PC-9 (cell line): ENCODE results near the gene BRD9. TPM values are rescaled to one million over a fixed set of nuclear protein-coding genes. Genes with fewer than 3 reads are reported as not detected.
"Not testable (repeated sequence)": the region's sequence is repeated elsewhere in the genome, so short reads cannot be mapped to it uniquely, and the experiment has no call there.

Source experiments
- BruUV-seq: library from RNA; stranded (reverse); fragments of 400-500 nt; replicated peaks from 2 replicates; lab custom pipeline; 2021; lab: Mats Ljungman, UMichigan
- CTCF ChIA-PET: fragments of 300-600 bp; sonication (Branson Sonifier 250); formaldehyde crosslinking; loops from one replicate; lab custom pipeline; 2022; ENCODE audit warnings: antibody characterized with exemption; lab: Charles Lee
- POLR2A ChIA-PET: fragments of 300-600 bp; sonication (Branson Sonifier 250); formaldehyde crosslinking; loops from one replicate; lab custom pipeline; 2022; ENCODE audit warnings: antibody characterized with exemption; ENCODE audit not compliant: unreplicated experiment; lab: Charles Lee
- DNase-seq, 2 experiments: peaks; one replicate each; pipeline versions ENCODE4 v3.0.0 to v3.0.0-alpha.2; 2015 to 2022; ENCODE audit warnings: mixed read lengths in 1 of 2
- H2AFZ ChIP-seq: fragments of 200-600 bp; sonication (generic); 2 replicates; pipeline ENCODE4 v1.8.1; 2017; ENCODE audit warnings: antibody characterized with exemption
- H3F3A ChIP-seq: fragments of 200-600 bp; sonication (generic); 2 replicates; pipeline ENCODE4 v1.8.1; 2017; ENCODE audit warnings: antibody characterized with exemption, mild to moderate bottlenecking, low read depth; ENCODE audit not compliant: insufficient read depth
- H3K27ac ChIP-seq: fragments of 200-600 bp; sonication (generic); 2 replicates; pipeline ENCODE4 v1.6.1; 2016; ENCODE audit warnings: mixed run types
- H3K27me3 ChIP-seq: fragments of 200-600 bp; sonication (generic); 2 replicates; pipeline ENCODE4 v1.6.1; 2016; ENCODE audit warnings: low read depth, mixed run types; ENCODE audit not compliant: insufficient read depth
- H3K36me3 ChIP-seq: fragments of 200-600 bp; sonication (generic); 2 replicates; pipeline ENCODE4 v1.6.1; 2016; ENCODE audit warnings: low read depth, mixed run types
- H3K4me1 ChIP-seq: fragments of 200-600 bp; sonication (generic); replicated peaks from 2 replicates; pipeline ENCODE4 v1.6.1; 2016; ENCODE audit warnings: mixed run types; ENCODE audit not compliant: insufficient read depth
- H3K4me2 ChIP-seq: fragments of 200-600 bp; sonication (generic); 2 replicates; pipeline ENCODE4 v1.6.1; 2017; ENCODE audit warnings: mixed run types
- H3K4me3 ChIP-seq: fragments of 200-600 bp; sonication (generic); 2 replicates; pipeline ENCODE4 v1.6.1; 2016; ENCODE audit warnings: mixed run types
- H3K79me2 ChIP-seq: fragments of 200-600 bp; sonication (generic); 2 replicates; pipeline ENCODE4 v1.6.1; 2017; ENCODE audit warnings: low read depth, mixed run types
- H3K9me2 ChIP-seq: fragments of 200-600 bp; sonication (generic); 2 replicates; pipeline ENCODE4 v1.8.1; 2017; ENCODE audit warnings: mild to moderate bottlenecking; ENCODE audit not compliant: insufficient read depth
- H3K9me3 ChIP-seq: fragments of 200-600 bp; sonication (generic); 2 replicates; pipeline ENCODE4 v1.8.1; 2016; ENCODE audit warnings: low read depth; ENCODE audit not compliant: insufficient read depth
- H4K20me1 ChIP-seq: fragments of 200-600 bp; sonication (generic); 2 replicates; pipeline ENCODE4 v1.8.1; 2017; ENCODE audit not compliant: insufficient read depth
- EZH2 ChIP-seq: fragments of 200-600 bp; sonication (generic); IDR thresholded peaks from 2 replicates; pipeline ENCODE4 v1.8.0; 2017; ENCODE audit warnings: antibody characterized with exemption, low read depth
- intact Hi-C: fragments of 100-400 bp; cut with micrococcal nuclease; formaldehyde crosslinking; loops from one replicate; pipeline ENCODE4 v1.10.0; 2022; ENCODE audit not compliant: unreplicated experiment
- total RNA-seq: library from RNA; stranded (reverse); gene quantifications from 2 replicates; pipeline ENCODE4 v1.2.3, GENCODE V29; 2021
- TF ChIP-seq, protein P1 (sequence below): fragments of 200-600 bp; sonication (generic); conservative IDR thresholded peaks from 2 replicates; pipeline ENCODE4 v1.6.1; 2017; ENCODE audit warnings: mixed run types, antibody characterized with exemption, mild to moderate bottlenecking, moderate library complexity

Gene BRD9
- total RNA-seq, 1 experiment from 2014 or later, result 102 TPM

DNA sequence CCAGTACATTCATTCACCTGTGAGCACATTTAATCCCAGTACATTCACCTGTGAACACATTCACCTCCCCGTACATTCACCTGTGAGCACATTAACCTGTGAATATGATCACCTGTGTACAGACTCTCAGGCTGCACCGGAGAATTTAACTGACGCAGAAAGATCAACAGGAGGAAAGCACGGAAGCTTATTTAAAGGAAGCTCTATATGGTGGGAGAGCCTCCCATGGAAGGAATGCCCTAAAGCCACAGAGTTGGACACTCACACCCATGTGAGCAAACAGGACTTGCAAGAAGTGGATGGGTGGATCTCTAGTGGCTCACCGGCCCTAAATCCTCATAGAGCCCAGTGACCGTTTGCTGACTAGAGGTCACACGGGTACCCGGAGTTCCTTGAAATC is 38.3 kb upstream of the BRD9 start:
- Histone ChIP-seq H3K9me2 (no peaks in the 10 kb centered on the region), H3K4me2 (0 out of 2 replicates have a peak overlapping the region, but pooled peaks have one; percentile 3), H3K79me2 (no peaks in the 10 kb centered on the region), H3K4me3 (no peak overlapping the region), H2AFZ (no peak overlapping the region), H3K4me1 (0 out of 2 replicates have a peak, but pooled peaks cover 6% of the 10 kb centered on the region), H3K27ac (no peak overlapping the region), H4K20me1 (no peaks in the 10 kb centered on the region), H3F3A (no peaks in the 10 kb centered on the region), H3K27me3 (peaks cover 27% of the 10 kb centered on the region), H3K9me3 (no peaks in the 10 kb centered on the region), H3K36me3 (no peaks in the 10 kb centered on the region)
- TF ChIP-seq EZH2, result no peak
- TF ChIP-seq, protein P1, sequence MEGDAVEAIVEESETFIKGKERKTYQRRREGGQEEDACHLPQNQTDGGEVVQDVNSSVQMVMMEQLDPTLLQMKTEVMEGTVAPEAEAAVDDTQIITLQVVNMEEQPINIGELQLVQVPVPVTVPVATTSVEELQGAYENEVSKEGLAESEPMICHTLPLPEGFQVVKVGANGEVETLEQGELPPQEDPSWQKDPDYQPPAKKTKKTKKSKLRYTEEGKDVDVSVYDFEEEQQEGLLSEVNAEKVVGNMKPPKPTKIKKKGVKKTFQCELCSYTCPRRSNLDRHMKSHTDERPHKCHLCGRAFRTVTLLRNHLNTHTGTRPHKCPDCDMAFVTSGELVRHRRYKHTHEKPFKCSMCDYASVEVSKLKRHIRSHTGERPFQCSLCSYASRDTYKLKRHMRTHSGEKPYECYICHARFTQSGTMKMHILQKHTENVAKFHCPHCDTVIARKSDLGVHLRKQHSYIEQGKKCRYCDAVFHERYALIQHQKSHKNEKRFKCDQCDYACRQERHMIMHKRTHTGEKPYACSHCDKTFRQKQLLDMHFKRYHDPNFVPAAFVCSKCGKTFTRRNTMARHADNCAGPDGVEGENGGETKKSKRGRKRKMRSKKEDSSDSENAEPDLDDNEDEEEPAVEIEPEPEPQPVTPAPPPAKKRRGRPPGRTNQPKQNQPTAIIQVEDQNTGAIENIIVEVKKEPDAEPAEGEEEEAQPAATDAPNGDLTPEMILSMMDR, result no peak
- CTCF ChIA-PET, result interaction anchor here (1.0 kb wide), 1 partner anchor 80 kb away, joined by 3 read pairs; no protein-coding TSS in a partner anchor
- DNase-seq, result peak; percentile 73 to 80
- POLR2A ChIA-PET, result interaction anchor here (0.6 to 0.8 kb wide), 3 partner anchors 200 to 693 kb away, joined by 3 to 9 read pairs (median 8); no protein-coding TSS in a partner anchor
- BruUV-seq, result no TSS peak
- intact Hi-C loops, result loop anchor here (2.0 kb wide), 1 partner anchor 80 kb away; no protein-coding TSS in a partner anchor

DNA sequence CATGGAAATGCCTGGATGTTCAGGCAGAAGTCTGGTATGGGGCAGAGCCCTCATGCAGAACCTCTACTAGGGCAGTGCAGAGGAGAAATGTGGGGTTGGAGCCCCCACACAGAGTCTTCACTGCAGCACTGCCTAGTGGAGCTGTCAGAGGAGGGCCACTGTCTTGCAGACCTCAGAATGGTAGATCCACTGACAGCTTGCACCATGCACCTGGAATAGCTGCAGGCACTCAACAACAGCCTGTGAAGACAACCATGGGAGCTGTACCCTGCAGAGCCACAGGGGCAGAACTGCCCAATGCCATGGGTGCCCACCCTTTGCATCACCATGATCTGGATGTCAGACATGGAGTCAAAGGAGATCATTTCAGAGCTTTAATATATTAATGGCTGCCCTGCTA is 37.0 kb upstream of the BRD9 start:
- POLR2A ChIA-PET, result no interaction called here
- no peaks in the 10 kb centered on the region for H4K20me1 ChIP-seq
- no TSS peak for BruUV-seq

DNA sequence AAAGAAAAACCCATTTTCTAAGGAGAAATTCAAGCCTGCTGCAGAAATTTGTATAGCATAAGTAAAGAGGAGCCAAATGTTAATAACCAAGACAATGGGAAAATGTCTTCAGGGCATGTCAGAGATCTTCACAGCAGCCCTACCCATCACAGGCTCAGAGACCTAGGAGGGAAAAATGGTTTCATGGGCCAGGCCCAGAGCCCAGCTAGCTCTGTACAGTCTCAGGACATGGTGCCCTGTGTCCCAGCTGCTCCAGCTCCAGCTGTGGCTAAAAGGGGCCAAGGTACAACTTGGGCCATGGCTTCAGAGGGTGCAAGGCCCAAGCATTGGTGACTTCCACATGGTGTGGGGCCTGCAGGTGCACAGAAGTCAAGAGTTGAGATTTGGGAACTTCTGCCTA is 36.6 kb upstream of the BRD9 start:
- POLR2A ChIA-PET, H3K36me3 ChIP-seq, H3K9me2 ChIP-seq, H3K4me3 ChIP-seq, H3F3A ChIP-seq, H3K4me1 ChIP-seq, intact Hi-C loops, H3K9me3 ChIP-seq, BruUV-seq, H3K27ac ChIP-seq, H2AFZ ChIP-seq, H3K79me2 ChIP-seq, H3K4me2 ChIP-seq, H4K20me1 ChIP-seq, CTCF ChIA-PET, DNase-seq: not testable (repeated sequence)
- H3K27me3 ChIP-seq, result peaks cover 23% of the 10 kb centered on the region; the same call in 1 of the 2 replicates

More for the DNA sequence above, 37.0 kb upstream of the BRD9 start:
- Histone ChIP-seq H3K4me3 (no peak overlapping the region), H3K36me3 (no peaks in the 10 kb centered on the region), H3K27ac (no peak overlapping the region), H3K9me3 (no peaks in the 10 kb centered on the region), H3F3A (no peaks in the 10 kb centered on the region), H3K27me3 (peaks cover 23% of the 10 kb centered on the region; the same call in 1 of the 2 replicates), H3K4me2 (no peak overlapping the region), H3K4me1 (0 out of 2 replicates have a peak, but pooled peaks cover 6% of the 10 kb centered on the region), H3K9me2 (no peaks in the 10 kb centered on the region), H3K79me2 (no peaks in the 10 kb centered on the region), H2AFZ (no peak overlapping the region)
- CTCF ChIA-PET, result interaction anchor here (0.7 kb wide), 1 partner anchor 80 kb away, joined by 3 read pairs; no protein-coding TSS in a partner anchor
- TF ChIP-seq, protein P1, result no peak
- TF ChIP-seq EZH2, result no peak
- no peak for DNase-seq
- intact Hi-C loops, result no loop called here
